ENCODE measurements around the gene MYL3.

The MYL3 gene

DNA sequence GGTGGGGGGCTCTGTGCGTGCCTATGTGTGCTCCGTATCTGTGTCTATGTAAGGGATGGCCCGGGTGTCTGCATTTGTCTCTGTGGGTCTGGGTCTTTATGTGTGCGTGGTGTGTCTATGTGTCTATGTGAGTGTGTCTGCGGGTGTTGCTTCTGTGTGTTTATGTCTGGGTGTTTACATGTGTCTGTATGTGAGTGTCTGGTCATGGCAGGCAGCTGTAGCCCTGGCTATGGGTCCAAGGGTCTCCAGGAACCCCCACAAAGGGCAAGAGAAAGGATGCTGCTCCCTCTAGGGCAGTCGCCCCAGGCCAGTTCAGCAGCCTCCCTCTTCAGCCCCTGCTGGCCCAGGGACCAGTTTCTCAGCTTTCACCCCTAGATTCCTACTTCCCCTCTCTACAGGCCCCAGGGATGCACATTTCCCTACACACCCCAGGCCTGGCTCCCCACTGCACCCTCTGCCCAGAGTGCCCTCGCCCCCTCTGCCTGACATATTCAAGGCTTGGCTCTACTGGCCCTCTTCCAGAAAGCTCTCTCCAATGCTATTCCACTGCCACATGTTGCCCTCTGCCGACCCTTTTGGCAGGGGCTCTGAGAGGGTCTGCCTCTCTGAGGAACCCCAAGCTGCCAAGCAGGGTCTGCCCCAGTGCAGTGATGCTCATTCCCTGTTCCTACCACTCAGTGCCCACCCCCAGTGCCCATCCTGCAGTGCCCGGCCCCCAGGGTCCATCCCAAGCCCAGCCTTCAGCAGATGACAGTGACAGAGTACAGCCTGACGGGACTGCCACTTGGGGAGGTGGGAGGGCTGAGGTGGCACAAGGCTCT, 1.0 kb upstream of the MYL3 start:
- no peak for DNase-seq

DNA sequence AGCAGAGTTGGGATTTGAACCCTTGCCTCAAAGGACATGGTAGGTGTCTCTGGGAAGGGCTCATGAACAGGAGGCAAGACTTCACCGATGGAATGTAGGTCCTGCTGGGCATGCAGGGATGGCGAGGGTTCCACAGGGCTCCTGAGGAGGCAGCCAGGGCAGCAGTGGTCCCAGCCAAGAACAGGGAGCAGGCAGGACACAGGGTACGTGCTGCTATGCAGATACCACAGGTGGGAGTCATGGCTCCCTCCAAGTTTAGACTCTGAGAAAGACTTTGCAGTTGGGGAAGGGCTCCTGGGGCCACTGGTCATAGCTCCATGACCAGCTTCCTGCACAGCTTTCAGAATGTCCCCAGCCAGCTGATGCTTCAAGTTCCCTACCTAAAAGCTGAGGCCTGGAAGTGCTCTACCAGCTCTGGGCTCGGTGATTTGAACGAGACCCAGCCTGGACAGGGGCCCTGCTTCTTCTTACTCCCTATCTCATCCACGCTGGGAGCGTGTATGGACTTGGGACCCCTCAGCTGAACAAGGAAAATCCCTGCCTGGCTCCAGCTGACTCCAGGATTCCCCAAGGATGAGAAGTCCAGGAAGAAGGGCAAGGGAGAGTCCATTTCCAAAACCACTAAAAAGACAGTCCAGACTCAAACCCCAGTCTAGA, 747 bp downstream of the MYL3 start:
- DNase-seq: no peak

DNA sequence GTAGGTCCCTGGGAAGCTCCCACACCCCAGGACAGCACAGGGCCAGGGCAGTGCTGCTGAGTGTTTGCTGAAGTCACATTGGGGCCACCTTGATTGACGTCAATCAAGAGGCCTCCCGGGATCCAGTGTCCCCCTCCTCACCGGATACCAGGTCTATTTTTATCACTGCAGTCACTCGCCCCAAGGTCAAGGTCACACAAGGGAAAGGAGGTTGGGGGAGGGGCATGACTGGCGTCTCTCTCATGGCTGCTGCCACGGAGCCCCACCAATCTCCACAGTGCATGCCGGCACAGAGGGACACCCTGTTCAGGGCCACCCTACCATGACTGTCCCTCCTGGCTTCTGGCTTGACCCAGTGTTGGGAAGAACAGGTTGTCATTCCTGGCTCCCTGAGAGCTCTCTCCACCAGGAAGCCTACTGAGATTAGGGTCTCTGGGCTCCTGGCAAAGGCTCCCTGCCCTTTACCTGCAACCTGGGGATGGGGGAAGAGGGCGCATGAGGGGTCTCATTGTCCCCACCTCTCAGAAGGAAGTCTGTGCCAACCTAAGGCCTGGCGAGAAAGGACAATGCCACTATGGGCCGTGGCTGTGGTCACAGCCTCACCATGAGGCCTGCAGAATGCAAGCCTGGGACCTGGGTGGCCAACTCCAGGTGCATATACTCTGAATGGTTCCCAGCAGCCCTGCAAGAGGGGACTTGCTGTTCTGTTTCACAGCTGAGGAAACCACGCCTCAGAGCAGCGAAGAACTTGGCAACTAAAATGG, 1.5 kb downstream of the MYL3 start:
- no peak for DNase-seq

GRCh38 chr3:46860810-46861604, 2.2 kb downstream of the MYL3 start:
- DNase-seq: no peak

DNA sequence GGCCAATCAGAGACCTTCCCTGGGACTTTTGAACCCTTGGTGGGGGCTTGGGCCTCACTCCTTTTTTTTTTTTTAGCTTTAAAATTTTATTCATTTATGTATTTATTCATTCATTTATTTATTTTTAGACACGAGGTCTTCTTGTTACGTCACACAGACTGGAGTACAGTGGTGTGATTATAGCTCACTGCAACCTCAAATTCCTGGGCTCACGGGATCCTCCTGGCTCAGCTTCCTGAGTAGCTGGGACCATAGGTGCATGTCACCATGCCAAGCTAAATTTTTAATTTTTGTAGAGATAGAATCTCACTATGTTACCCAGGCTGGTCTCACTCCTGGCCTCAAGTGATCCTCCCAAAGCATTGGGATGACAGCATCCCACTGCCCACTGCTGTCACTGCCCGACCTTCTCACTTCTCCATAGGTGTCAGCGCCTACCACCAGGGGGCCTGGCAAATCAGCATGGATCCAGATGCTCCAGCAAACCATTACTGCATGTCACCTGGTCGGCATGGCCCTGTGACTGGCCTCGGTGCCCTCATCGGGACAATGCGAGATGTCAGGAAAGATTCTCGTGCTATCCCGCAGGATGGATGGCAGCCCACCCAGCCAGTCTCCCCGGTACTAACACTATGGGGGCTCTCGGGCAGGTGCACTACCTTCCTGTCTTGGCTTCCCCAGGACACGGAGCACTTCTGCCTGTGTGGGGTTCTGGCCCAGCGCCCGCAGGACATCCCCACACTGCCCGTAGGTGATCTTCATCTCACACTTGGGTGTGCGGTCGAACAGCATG, 3.0 kb downstream of the MYL3 start:
- DNase-seq: no peak

- DNase-seq: no peak
Observed at GRCh38 chr3:46859001-46859710, 4.1 kb downstream of the MYL3 start.

DNA sequence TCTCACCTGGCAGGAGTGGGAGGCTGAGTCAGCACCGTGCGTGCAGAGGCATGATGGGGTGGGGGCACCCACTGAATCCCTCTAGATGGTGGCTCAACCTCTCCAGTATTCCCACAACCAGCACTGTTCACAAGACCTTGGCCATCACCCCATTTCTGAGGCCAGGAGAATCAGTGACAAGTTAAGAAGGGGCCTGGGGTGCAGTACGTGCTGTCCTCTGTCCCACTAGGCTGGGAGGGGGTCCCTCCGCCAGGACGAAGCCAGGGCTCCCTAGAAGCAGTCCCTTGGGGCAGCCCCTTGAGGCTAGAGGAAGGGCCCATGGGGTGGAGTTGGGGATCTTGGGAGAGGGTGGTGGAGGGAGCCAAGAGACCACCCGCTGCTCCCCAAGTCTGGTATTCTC, 4.8 kb downstream of the MYL3 start:
- DNase-seq: no peak

DNA sequence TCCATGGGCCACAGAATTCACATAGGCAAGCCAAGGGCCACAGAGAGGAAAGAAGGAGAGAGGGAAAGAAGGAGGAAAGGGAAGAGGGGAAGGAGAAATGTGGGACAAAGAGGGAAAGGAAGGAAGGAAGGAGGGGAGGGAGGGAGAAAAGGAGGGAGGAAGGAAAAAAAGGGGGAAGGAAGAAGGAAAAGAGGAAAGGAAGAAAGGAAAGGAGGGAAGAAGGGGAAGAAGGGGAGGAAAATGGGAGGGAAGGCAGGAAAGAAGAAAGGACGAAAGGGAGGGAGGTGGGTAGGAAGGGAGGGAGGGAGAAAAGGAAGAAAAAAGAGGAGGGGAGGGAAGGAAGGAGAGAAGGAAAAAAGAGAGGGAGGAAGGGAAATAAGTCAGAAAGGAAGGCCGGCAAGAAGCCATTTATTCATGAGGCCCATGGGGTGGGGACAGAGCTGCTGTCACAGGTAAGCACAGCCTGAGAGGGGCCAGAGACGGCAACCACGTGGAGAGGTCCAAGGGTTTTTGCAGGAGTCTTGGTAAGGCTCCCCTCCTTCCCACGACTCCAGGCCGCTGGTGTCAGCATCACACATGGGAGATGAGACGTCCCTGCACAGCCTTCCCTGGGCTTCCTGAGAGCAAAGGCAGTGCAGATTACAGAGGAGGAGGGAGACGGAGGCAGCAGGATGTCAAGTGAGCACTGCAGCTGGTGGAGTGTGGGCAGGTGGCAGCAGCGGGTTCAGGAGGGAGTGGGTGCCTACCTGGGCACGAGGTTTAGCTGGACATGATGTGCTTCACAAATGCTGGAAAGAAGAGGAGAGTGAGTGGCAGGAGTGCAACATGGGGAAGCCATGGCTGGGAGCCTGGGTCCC, 5.5 kb downstream of the MYL3 start:
- DNase-seq: no peak

DNA sequence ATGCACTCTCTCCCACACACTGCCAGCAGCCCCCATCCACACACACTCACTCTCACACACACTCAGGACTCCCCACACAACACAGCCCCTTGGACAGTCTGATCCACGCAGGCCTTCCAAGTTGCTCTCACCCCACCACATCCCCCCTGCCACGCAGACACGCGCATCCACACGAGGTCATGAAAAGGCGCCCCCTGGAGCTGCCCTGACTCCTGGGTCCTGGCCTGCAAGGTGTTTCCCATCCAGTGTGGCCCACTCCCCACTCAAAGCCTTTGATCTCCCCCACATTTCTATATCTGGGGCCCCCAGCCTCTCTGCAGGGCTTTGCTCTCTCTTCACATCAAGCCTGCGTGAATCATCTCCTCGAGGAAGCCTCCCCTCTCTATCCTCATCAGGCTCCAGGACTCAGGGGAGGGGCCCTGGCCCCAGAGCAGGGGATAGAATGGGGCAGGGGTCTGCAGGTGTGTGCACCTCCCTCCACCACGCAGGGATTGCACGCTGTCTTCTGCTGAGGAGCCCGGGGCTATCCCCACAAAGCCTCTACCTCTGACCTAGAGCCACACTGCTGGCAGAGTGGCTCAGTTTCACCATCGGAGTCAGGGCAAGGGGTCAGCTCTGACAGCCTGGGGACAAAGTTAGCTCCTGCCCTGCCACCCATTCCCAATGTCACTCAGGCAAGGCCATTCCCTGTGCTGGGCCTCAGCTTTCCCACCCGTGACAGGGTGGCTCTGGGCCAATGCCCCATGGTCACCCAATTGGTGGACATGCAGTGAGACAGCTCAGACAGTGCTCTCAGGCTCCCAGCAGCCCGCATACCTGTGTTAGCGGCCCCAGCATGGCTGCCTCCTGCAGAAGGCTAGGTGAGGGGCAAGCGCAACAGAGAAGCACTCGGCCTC, 6.4 kb downstream of the MYL3 start:
- no peak for DNase-seq

DNA sequence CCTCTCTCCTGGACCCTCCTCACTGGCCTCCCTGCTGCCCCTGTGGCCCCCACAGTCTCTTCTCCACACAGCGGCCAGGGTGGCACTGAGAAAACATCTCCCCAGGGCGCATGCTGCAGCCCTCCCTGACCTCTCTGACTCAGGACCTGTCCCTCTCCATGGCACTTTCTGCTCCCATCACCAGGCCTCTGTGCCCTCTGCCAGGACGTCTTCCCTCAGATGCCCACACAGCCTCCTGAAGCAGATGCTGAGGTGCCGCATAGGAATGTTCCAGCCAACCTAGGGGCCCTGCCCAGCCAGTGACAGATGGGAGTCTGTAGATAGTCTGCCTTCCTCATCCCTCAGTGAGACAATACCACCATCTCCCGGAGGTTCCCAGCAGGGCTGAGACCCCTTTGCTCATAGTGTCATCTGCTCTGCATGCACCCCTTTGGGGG, 8.7 kb downstream of the MYL3 start:
- no peak for DNase-seq

- no peak for DNase-seq
Observed at GRCh38 chr3:46853441-46854415, 9.5 kb downstream of the MYL3 start.

GRCh38 chr3:46852839-46853355, 10.3 kb downstream of the MYL3 start:
- no peak for DNase-seq

DNA sequence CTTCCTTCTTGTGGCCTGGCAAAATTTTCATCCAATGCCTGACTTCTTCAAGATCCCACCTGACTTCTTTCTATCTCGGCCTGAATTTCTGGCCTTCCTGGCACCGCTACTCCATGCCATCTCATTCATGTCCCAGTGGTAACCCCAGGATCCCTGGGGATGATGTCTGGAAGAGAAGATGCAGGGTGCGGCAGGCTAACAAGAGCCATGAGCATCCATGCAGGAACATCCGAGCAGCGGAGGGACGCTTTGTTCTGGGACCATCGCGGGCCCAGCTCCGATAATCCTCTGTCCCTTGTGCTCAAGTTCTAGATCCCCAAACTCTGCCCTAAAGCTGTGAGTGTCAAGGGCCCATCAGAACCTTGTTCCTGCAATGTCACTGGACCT, 10.9 kb downstream of the MYL3 start:
- no peak for DNase-seq

GRCh38 chr3:46851364-46852333, 11.6 kb downstream of the MYL3 start:
- no peak for DNase-seq

DNA sequence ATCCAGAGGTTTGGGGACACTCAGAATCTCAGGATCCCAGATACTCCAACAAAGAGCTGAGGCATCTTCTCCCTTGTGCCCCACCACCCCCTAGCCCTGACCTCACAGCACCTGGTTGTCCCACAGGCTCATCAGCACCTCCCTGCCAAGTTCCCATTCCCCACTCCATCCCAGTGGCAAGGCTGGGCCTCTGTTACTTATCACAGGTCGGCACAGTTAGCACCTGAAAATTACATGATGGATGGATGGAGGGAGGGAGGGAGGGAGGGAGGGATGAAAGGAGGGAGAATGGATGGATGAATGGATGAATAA, 12.8 kb downstream of the MYL3 start:
- DNase-seq: no peak

DNA sequence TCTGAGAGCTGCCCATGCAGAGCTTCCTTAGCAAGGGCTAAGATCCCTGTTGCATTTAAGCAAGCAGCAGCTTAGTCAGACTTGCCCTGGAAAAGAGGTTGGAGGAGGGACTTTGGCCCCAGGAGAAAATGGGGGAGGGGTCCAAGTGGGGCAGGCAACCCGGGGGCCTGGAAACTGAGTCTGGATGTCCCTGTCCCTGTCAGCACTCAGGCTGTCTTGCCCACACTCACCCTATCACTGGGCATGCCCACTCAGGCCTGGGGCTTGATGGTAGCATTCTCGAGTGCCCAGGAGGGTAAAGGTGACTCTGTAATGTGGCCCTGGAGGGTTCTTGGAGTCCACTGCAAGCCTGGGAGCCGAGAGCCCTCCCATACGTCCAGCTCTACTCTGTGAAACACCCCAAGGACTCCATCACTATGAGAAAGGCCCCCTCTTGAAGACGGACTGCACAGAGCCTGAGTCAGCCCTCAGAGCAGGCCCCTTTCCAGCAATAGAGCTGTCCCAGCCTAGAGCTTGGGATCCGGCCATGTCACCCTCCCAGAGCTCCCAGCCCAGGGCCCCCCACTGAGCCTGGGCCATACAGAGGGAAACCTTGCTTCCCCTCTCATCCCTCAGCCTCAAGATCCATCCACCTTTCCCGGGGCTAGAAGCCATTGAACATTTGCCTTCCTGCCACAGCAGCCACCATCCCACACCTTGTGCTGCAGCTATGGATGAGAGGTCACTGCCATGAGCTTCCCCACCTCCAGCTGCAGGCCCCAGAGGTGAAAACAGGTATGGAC, 13.4 kb downstream of the MYL3 start:
- DNase-seq: no peak
